Measurements from ENCODE around the gene TXNL4A.

Gene TXNL4A, protein sequence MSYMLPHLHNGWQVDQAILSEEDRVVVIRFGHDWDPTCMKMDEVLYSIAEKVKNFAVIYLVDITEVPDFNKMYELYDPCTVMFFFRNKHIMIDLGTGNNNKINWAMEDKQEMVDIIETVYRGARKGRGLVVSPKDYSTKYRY

GRCh38 chr18:79988451-79989194, at the start of gene TXNL4A:
TSS of gene TXNL4A (minus strand) at chr18:79988563. CDS start at chr18:79988392, 171 bp downstream.
- TF ChIP-seq, protein P1, sequence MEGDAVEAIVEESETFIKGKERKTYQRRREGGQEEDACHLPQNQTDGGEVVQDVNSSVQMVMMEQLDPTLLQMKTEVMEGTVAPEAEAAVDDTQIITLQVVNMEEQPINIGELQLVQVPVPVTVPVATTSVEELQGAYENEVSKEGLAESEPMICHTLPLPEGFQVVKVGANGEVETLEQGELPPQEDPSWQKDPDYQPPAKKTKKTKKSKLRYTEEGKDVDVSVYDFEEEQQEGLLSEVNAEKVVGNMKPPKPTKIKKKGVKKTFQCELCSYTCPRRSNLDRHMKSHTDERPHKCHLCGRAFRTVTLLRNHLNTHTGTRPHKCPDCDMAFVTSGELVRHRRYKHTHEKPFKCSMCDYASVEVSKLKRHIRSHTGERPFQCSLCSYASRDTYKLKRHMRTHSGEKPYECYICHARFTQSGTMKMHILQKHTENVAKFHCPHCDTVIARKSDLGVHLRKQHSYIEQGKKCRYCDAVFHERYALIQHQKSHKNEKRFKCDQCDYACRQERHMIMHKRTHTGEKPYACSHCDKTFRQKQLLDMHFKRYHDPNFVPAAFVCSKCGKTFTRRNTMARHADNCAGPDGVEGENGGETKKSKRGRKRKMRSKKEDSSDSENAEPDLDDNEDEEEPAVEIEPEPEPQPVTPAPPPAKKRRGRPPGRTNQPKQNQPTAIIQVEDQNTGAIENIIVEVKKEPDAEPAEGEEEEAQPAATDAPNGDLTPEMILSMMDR (IDR thresholded peaks at IDR 0.05; ENCODE audit: low read depth, low read length, missing control alignments): no peak
- in situ Hi-C loops (cut with HindIII; ENCODE audit: low sequenced_read_pairs): no loop called here
- DNase-seq (ENCODE audit: low read depth): peak; percentile 56
- H3K4me3 ChIP-seq (ENCODE audit: low read depth, low read length): peak within 1 kb of the TSS; percentile 81

DNA sequence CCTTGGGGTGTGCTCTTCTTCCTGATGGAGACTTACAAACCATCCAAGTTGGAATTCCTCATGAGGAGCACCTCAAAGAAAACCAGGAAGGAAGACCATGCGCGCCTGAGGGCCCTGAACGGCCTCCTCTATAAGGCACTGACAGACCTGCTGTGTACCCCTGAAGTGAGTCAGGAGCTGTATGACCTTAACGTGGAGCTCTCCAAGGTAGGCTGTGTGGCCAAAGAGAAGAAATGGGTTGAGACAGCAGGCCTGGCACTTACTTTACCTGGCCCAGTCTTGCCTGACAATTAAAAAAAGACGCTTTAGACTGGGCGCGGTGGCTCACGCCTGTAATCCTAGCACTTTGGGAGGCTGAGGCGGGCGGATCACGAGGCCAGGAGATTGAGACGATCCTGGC, 48.9 kb upstream of the TXNL4A start:
- in situ Hi-C loops (cut with HindIII; ENCODE audit: low sequenced_read_pairs): no loop called here
- no peak for DNase-seq (ENCODE audit: low read depth)
- TF ChIP-seq, protein P1 (IDR thresholded peaks at IDR 0.05; ENCODE audit: low read depth, low read length, missing control alignments): no peak

GRCh38 chr18:80035997-80036396, 47.6 kb upstream of the TXNL4A start:
- H3K4me3 ChIP-seq (ENCODE audit: low read depth, low read length): peak overlapping the region; percentile 86
- TF ChIP-seq, protein P1 (IDR thresholded peaks at IDR 0.05; ENCODE audit: low read depth, low read length, missing control alignments): no peak
- DNase-seq (ENCODE audit: low read depth): no peak
- in situ Hi-C loops (cut with HindIII; ENCODE audit: low sequenced_read_pairs): no loop called here

More for the DNA sequence above, 48.9 kb upstream of the TXNL4A start:
- no peak overlapping the region for H3K4me3 ChIP-seq (ENCODE audit: low read depth, low read length)

DNA sequence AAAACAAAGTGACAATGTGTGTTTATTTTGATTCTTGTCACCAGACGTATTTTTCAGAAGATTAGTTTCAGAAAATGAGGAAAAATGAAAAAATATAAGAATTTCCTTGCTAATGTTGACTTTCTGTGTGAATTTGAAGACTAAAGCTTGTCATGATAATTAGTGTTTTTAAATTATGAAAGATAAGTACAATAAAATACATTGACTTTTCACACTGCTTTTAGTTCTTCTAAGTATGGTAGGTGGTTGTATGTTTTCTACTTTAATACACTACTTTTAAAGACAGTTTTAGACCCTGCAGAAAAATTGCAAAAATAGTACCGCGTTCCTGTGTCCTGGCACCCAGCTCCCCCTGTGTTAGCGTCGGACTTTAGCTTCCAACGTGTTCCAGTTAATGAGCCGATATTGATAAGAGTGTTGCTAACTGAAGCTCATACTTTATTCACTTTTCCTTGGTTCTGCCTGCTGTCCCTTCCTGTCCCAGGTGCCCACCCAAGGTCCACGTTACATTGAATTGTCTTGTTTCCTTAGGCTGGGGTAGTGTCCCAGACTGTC, 46.6 kb upstream of the TXNL4A start:
- TF ChIP-seq, protein P1 (IDR thresholded peaks at IDR 0.05; ENCODE audit: low read depth, low read length, missing control alignments): no peak
- no peak for DNase-seq (ENCODE audit: low read depth)
- in situ Hi-C loops (cut with HindIII; ENCODE audit: low sequenced_read_pairs): no loop called here
- H3K4me3 ChIP-seq (ENCODE audit: low read depth, low read length): peak overlapping the region; percentile 86

- TF ChIP-seq, protein P1 (IDR thresholded peaks at IDR 0.05; ENCODE audit: low read depth, low read length, missing control alignments): no peak
- H3K4me3 ChIP-seq (ENCODE audit: low read depth, low read length): peak within 1 kb of the TSS; percentile 86
- in situ Hi-C loops (cut with HindIII; ENCODE audit: low sequenced_read_pairs): no loop called here
- DNase-seq (ENCODE audit: low read depth): peak; percentile 96
These were observed 45.9 kb upstream of the TXNL4A start, which contains the start of gene RBFA for GRCh38 chr18:80034068-80034851. TSS of gene RBFA (plus strand) at chr18:80034434. CDS start at chr18:80034496, 62 bp downstream.
